Activated B cell treated with CpG ODN at 0.5 μM for 24 hours (primary cell): ENCODE data around the gene RBBP7. TPM values are rescaled to one million over a fixed set of nuclear protein-coding genes. Genes with fewer than 3 reads are reported as not detected.

Experiments
- ATAC-seq: fragments of 200-7000 bp; cut with Tn5 transposase; one replicate; pipeline ENCODE4 v1.10.0; 2021; ENCODE audit warnings: low read depth, mild to moderate bottlenecking, moderate library complexity
- CTCF ChIA-PET: fragments of 350-600 bp; sonication (Branson Sonifier 250); formaldehyde crosslinking; loops from one replicate; lab custom pipeline; 2021; ENCODE audit warnings: antibody characterized with exemption; lab: Charles Lee
- POLR2A ChIA-PET: fragments of 350-600 bp; sonication (Branson Sonifier 250); formaldehyde crosslinking; loops from one replicate; lab custom pipeline; 2021; ENCODE audit warnings: antibody characterized with exemption; lab: Charles Lee
- DNase-seq: peaks from one replicate; pipeline ENCODE4 v3.0.0; 2022
- H3K27ac Mint-ChIP-seq: one replicate; pipeline ENCODE4 v1.8.0; 2020; ENCODE audit warnings: mixed read lengths
- H3K27me3 Mint-ChIP-seq: one replicate; pipeline ENCODE4 v1.8.0; 2021; ENCODE audit warnings: mixed read lengths
- H3K36me3 Mint-ChIP-seq: one replicate; pipeline ENCODE4 v1.8.0; 2021; ENCODE audit warnings: low read depth, mixed read lengths
- H3K4me1 Mint-ChIP-seq: one replicate; pipeline ENCODE4 v1.8.0; 2021; ENCODE audit warnings: mixed read lengths
- H3K4me3 Mint-ChIP-seq: one replicate; pipeline ENCODE4 v1.8.0; 2020; ENCODE audit warnings: mild to moderate bottlenecking, mixed read lengths
- H3K9me3 Mint-ChIP-seq: one replicate; pipeline ENCODE4 v1.8.0; 2020; ENCODE audit warnings: mixed read lengths
- CTCF ChIP-seq: fragments of 200-600 bp; IDR thresholded peaks from one replicate; pipeline ENCODE4 v1.8.0; 2022; ENCODE audit warnings: antibody characterized with exemption, mild to moderate bottlenecking
- intact Hi-C: fragments of 100-400 bp; cut with micrococcal nuclease; formaldehyde crosslinking; loops from one replicate; pipeline ENCODE4 v1.15.1; 2024
- total RNA-seq: library from RNA; stranded (reverse); gene quantifications from 2 replicates; pipeline ENCODE4 v1.2.3, GENCODE V29; 2022

RBBP7 gene
- total RNA-seq, 1 donor from 2014 or later, result 97.9 TPM

GRCh38 chrX:16910376-16910775 lies 40.2 kb upstream of the RBBP7 start:
- H3K4me1 Mint-ChIP-seq, result no peaks in the 10 kb centered on the region
- H3K27ac Mint-ChIP-seq, result no peak overlapping the region
- no peak for ATAC-seq

GRCh38 chrX:16903274-16904022 lies 33.3 kb upstream of the RBBP7 start:
- no peaks in the 10 kb centered on the region for H3K36me3 Mint-ChIP-seq
- intact Hi-C loops, result no loop called here
- no peaks in the 10 kb centered on the region for H3K27me3 Mint-ChIP-seq
- POLR2A ChIA-PET, result interaction anchor here (0.7 to 1.6 kb wide), 3 partner anchors 21 to 76 kb away, joined by 3 to 6 read pairs (median 6); no protein-coding TSS in a partner anchor
- no peaks in the 10 kb centered on the region for H3K9me3 Mint-ChIP-seq
- H3K4me3 Mint-ChIP-seq, result no peak overlapping the region
- CTCF ChIA-PET, result interaction anchor here (0.7 to 1.6 kb wide), 3 partner anchors 11 to 834 kb away, joined by 3 to 7 read pairs (median 3); no protein-coding TSS in a partner anchor
- H3K27ac Mint-ChIP-seq, result peak overlapping the region; percentile 30
- TF ChIP-seq CTCF, result no peak
- DNase-seq, result no peak
- H3K4me1 Mint-ChIP-seq, result peaks cover 14% of the 10 kb centered on the region
- ATAC-seq, result peak; percentile 21

More at GRCh38 chrX:16910376-16910775, 40.2 kb upstream of the RBBP7 start:
- H3K4me3 Mint-ChIP-seq, result no peak overlapping the region
- intact Hi-C loops, result no loop called here
- no peaks in the 10 kb centered on the region for H3K36me3 Mint-ChIP-seq
- H3K9me3 Mint-ChIP-seq, result no peaks in the 10 kb centered on the region
- no peaks in the 10 kb centered on the region for H3K27me3 Mint-ChIP-seq
- DNase-seq, result no peak
- TF ChIP-seq CTCF, result no peak
- CTCF ChIA-PET, result no interaction called here
- POLR2A ChIA-PET, result interaction anchor here (0.6 kb wide), 1 partner anchor 105 kb away, joined by 5 read pairs; no protein-coding TSS in a partner anchor

GRCh38 chrX:16897445-16897844 lies 27.3 kb upstream of the RBBP7 start:
- H3K4me3 Mint-ChIP-seq, result no peak overlapping the region
- ChIA-PET POLR2A (no interaction called here), CTCF (no interaction called here)
- H3K27me3 Mint-ChIP-seq, result no peaks in the 10 kb centered on the region
- ATAC-seq (no peak), DNase-seq (no peak)
- H3K4me1 Mint-ChIP-seq, result peaks cover 6% of the 10 kb centered on the region
- no peak overlapping the region for H3K27ac Mint-ChIP-seq
- H3K36me3 Mint-ChIP-seq, result no peaks in the 10 kb centered on the region
- intact Hi-C loops, result no loop called here
- TF ChIP-seq CTCF, result no peak
- H3K9me3 Mint-ChIP-seq, result no peaks in the 10 kb centered on the region

GRCh38 chrX:16892504-16893362 lies 22.6 kb upstream of the RBBP7 start:
- Mint-ChIP-seq H3K4me3 (no peak overlapping the region), H3K4me1 (peaks cover 6% of the 10 kb centered on the region), H3K27ac (no peak overlapping the region), H3K27me3 (no peaks in the 10 kb centered on the region), H3K36me3 (no peaks in the 10 kb centered on the region), H3K9me3 (no peaks in the 10 kb centered on the region)
- no peak for DNase-seq
- ChIA-PET POLR2A (interaction anchor here (0.6 to 1.0 kb wide), 3 partner anchors 22 to 154 kb away, joined by 3 read pairs; no protein-coding TSS in a partner anchor), CTCF (interaction anchor here (0.8 to 2.5 kb wide), 6 partner anchors 10 to 154 kb away, joined by 3 to 30 read pairs (median 6); no protein-coding TSS in a partner anchor)
- peak; percentile 90 for ATAC-seq
- intact Hi-C loops, result loop anchor here (1.0 kb wide), 2 partner anchors 9 to 66 kb away; no protein-coding TSS in a partner anchor
- peak; percentile 45 for TF ChIP-seq CTCF
